Heart right ventricle (tissue), 16 donors: Measurements from ENCODE around the gene MSTN. TPM values are rescaled to one million over a fixed set of nuclear protein-coding genes. Genes with fewer than 3 reads are reported as not detected.
A peak's percentile ranks its signal among the peaks of the same experiment; 100 is the strongest.

Experiments
- ATAC-seq, 8 donors: fragments of 200-7000 bp; cut with Tn5 transposase; one replicate each; pipeline ENCODE4 v1.9.1; 2020; ENCODE audit warnings: mild to moderate bottlenecking in 8 of 8, moderate library complexity in 8 of 8, moderate number of reproducible peaks in 1 of 8
- DNase-seq, 2 donors: peaks; one replicate each; pipeline ENCODE4 v3.0.0-alpha.2; 2020
- H3K27ac ChIP-seq, 10 donors: fragments of 200-600 bp; sonication (generic) in 2 of 10; one replicate each; pipeline versions ENCODE4 v1.5.0 to v1.8.0; 2020 to 2022; ENCODE audit warnings: mild to moderate bottlenecking in 3 of 10
- H3K27me3 ChIP-seq, 7 donors: fragments of 200-600 bp; one replicate each; pipeline ENCODE4 v1.8.0; 2021 to 2022; ENCODE audit warnings: mild to moderate bottlenecking in 2 of 7
- H3K36me3 ChIP-seq, 9 donors: fragments of 200-600 bp; sonication (generic) in 1 of 9; one replicate each; pipeline versions ENCODE4 v1.5.0 to v1.8.0; 2020 to 2022; ENCODE audit warnings: mild to moderate bottlenecking in 2 of 9
- H3K4me1 ChIP-seq, 9 donors: fragments of 200-600 bp; sonication (generic) in 1 of 9; one replicate each; pipeline versions ENCODE4 v1.5.0 to v1.8.0; 2020 to 2022; ENCODE audit warnings: mild to moderate bottlenecking in 4 of 9
- H3K4me3 ChIP-seq, 10 donors: fragments of 200-600 bp; sonication (generic) in 2 of 10; one replicate each; pipeline versions ENCODE4 v1.5.0 to v1.8.0; 2020 to 2022; ENCODE audit warnings: mild to moderate bottlenecking in 7 of 10, moderate library complexity in 2 of 10
- H3K9me3 ChIP-seq, 11 donors: fragments of 200-600 bp in 10 of 11; sonication (generic) in 2 of 11; one replicate each; pipeline versions ENCODE4 v1.5.0 to v1.8.0; 2013 to 2022; ENCODE audit warnings: mild to moderate bottlenecking in 2 of 11, control low read depth in 1 of 11, moderate library complexity in 1 of 11
- CTCF ChIP-seq, 9 donors: fragments of 200-600 bp; sonication (generic) in 2 of 9; IDR thresholded peaks; one replicate each; pipeline versions ENCODE4 v1.5.0 to v1.8.0; 2021 to 2022; ENCODE audit warnings: antibody characterized with exemption in 9 of 9, mild to moderate bottlenecking in 5 of 9, moderate library complexity in 1 of 9
- WGBS, 2 donors: extraction: QIAGEN DNeasy Blood & Tissue Kit; methylation state at CpG; one replicate each; pipeline ENCODE4 v1.1.7; 2013; ENCODE audit warnings: inconsistent platforms in 1 of 2; 5-methylcytosine and 5-hydroxymethylcytosine counted together
- intact Hi-C, 10 donors: fragments of 100-400 bp; cut with DNase I; formaldehyde crosslinking; loops; one replicate each; pipeline versions ENCODE4 v1.11.1 to v1.14.2; 2022
- polyA plus RNA-seq, 2 donors: library from polyadenylated mRNA; stranded (reverse); fragments of 200-250 nt; gene quantifications; one replicate each; pipeline ENCODE4 v1.2.3, GENCODE V29; 2013
- total RNA-seq, 10 donors: library from RNA; stranded (reverse); fragmentation: NEBNext Ultra II Directional in 3 of 10; extraction: Animal tissue kit (Norgen Biotek cat#: 25700) in 3 of 10; gene quantifications; one replicate each; pipeline versions ENCODE4 v1.2.1 to v1.2.4, GENCODE V29; 2021 to 2023
- donor health status: Arrhythmogenic right ventricular cardiomyopathy.
- donor health status: ischemic (EF 13 %, LVEDD 7.1; RV severe dilation, severe dysfunction).
- donor health status: healthy with polysubstance abuse.
- donor health status: DM: no; HTN: yes; CAD: no.
- donor health status: DM: no; HTN: no; CAD: no.
- donor health status: ischemic (EF 25% LVEDD 6.9; RV normal size, moderate dysfunction).
- donor health status: ischemic (EF 25% LVEDD 5.7; RV mildly dilated, moderate dysfunction).
- donor health status: healthy.
- donor health status: DM: yes; HTN: yes; CAD: no.
- donor health status: Ischemic cardiomyopathy.
- donor health status: ischemic (EF 35%, LVEDD 5.7; RV mildly dilated, moderate dysfunction).
- donor health status: nonischemic (EF 11% LVEDD 7.7; RV severe dilation, severe dysfunction).
- donor health status: DM: yes; HTN: yes; CAD: no.
- donor health status: PGD.
- donor health status: ischemic (EF 29% LVEDD 5.4; RV normal size, mild dysfunction).
- donor health status: nonischemic (EF 23%, LVEDD 6.1; RV moderate dilation, normal function).

Gene MSTN
- total and polyA plus RNA-seq, 12 donors: 0.04 to 0.71 (median 0.21) TPM; not detected in 3

- ATAC-seq: peak in 5 of 8 donors; percentile 39 to 70 (median 46)
- DNase-seq: peak in 1 of 2 donors; percentile 22
- no peaks in the 10 kb centered on the region for H3K36me3 ChIP-seq
- H3K9me3 ChIP-seq: peaks cover 0 to 12% (median 0%) of the 10 kb centered on the region in 11 donors
- H3K27me3 ChIP-seq: no peaks in the 10 kb centered on the region
- TF ChIP-seq CTCF (IDR thresholded peaks at IDR 0.05): no peak
- 70% methylated on average over 3 of the region's 3 CpGs for WGBS, 2 donors
- H3K27ac ChIP-seq: peak overlapping the region in 1 of 10 donors; percentile 11
- intact Hi-C loops: loop anchor here in 3 of 10 donors (5.0 kb wide), 3 partner anchors 89 to 279 kb away; a partner anchor contains a TSS
- H3K4me3 ChIP-seq: no peak overlapping the region
- peaks cover 0 to 8% (median 0%) of the 10 kb centered on the region in 9 donors for H3K4me1 ChIP-seq
Measured at GRCh38 chr2:190093793-190094192, 31.3 kb upstream of the MSTN start.

DNA sequence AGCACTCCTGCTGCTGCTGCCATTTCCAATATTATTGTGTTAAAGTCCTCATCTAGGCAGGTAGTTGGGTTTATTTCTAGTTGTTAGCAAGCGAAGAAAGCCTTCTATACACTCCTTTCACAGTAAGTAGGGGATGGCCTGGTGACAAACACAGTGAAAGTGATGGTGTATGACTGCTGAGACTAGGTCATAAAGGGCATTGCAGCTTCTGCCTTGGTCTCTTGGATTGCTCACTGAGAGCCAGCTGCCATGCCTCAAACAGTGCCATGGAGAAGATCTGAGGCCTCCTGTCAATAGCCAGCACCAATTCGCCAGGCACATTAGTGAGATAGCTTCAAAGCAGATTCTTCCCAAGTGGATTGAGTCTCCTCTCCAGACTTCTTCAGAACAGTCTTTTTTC is 27.6 kb upstream of the MSTN start:
- intact Hi-C loops: loop anchor here in 3 of 10 donors (5.0 kb wide), 3 partner anchors 92 to 282 kb away; a partner anchor contains a TSS
- ATAC-seq (no peak), DNase-seq (no peak)
- no peak overlapping the region for H3K4me3 ChIP-seq
- no peak for TF ChIP-seq CTCF (IDR thresholded peaks at IDR 0.05)
- H3K27ac ChIP-seq: no peak overlapping the region
- H3K36me3 ChIP-seq: no peaks in the 10 kb centered on the region
- no peaks in the 10 kb centered on the region for H3K27me3 ChIP-seq
- H3K9me3 ChIP-seq: no peaks in the 10 kb centered on the region
- WGBS, 2 donors: 95 to 98% methylated on average over 2 of the region's 2 CpGs
- peaks cover 0 to 8% (median 0%) of the 10 kb centered on the region in 9 donors for H3K4me1 ChIP-seq

- no peaks in the 10 kb centered on the region for H3K36me3 ChIP-seq
- WGBS, 2 donors: 17 to 28% methylated on average over 4 of the region's 4 CpGs
- intact Hi-C loops: loop anchor here in 9 of 10 donors (1.0 to 10.0 kb wide), 17 partner anchors 88 to 723 kb away; a partner anchor contains a TSS
- no peaks in the 10 kb centered on the region for H3K27me3 ChIP-seq
- no peaks in the 10 kb centered on the region for H3K9me3 ChIP-seq
- peak in 7 of 8 donors; percentile 51 to 79 (median 68) for ATAC-seq
- no peak overlapping the region for H3K27ac ChIP-seq
- H3K4me1 ChIP-seq: peaks cover 0 to 3% (median 0%) of the 10 kb centered on the region in 9 donors
- peak; percentile 47 to 87 (median 76) for TF ChIP-seq CTCF (IDR thresholded peaks at IDR 0.05)
- DNase-seq: peak in 1 of 2 donors; percentile 48
- H3K4me3 ChIP-seq: no peak overlapping the region
Measured at GRCh38 chr2:190088917-190089316, 26.4 kb upstream of the MSTN start.

- TF ChIP-seq CTCF (IDR thresholded peaks at IDR 0.05): no peak
- ATAC-seq (no peak), DNase-seq (no peak)
- Histone ChIP-seq H3K4me3 (no peak overlapping the region), H3K4me1 (no peaks in the 10 kb centered on the region), H3K9me3 (no peaks in the 10 kb centered on the region), H3K27me3 (no peaks in the 10 kb centered on the region), H3K36me3 (no peaks in the 10 kb centered on the region), H3K27ac (no peak overlapping the region)
- intact Hi-C loops: loop anchor here in 9 of 10 donors (5.0 to 10.0 kb wide), 11 partner anchors 93 to 728 kb away; a partner anchor contains a TSS
- 75 to 95% methylated on average over 2 of the region's 2 CpGs for WGBS, 2 donors
Measured at GRCh38 chr2:190084704-190085103, 22.2 kb upstream of the MSTN start.
